ENCODE results near the gene SLC22A17. TPM values are rescaled to one million over a fixed set of nuclear protein-coding genes. Genes with fewer than 3 reads are reported as not detected.

SLC22A17 gene
- total RNA-seq, 2 experiments from 2014 or later, result not detected

DNA sequence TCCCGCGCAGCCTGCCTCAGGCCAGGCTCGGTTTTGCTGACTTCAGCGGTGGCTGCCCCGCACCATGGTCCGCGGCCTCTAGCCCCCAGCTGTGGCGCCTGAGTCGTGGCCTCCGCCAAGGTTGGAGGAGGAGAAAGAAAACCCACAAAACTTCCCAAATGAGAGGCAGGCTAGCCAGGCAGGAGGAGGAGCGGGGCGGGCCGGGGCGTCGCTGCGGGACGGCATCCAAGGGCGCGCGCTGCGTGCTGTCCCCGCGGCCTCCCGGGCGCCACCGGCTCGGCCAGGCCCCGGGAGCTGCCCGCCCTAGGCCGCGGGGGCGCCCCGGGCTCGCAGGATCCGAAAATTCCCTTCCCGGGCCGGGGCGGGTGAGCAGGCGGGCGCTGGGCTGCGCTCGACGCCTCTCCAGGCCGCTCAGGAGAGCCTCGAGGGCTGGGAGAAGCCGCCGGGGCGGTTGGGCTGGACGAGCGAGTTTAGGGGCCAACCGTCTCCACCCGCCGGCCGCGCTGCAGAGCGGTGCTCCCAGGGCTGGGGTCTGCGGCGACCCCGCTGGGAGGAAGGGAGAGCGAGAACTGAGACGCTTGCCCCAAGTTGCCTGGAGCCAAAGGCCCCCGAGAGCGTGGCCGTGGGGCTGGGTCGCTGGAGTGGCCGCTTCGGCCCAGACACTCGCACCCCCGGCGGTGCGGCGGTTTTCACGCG is 12.5 kb upstream of the SLC22A17 start, which contains the start of gene EFS:
Gene EFS (minus strand): TSS at position 137 of the 696 bp plus-strand sequence. CDS start 147 bp downstream, outside the sequence.
- no TSS peak for BruUV-seq (replicated peaks)

GRCh38 chr14:23364164-23365035 is 11.7 kb upstream of the SLC22A17 start:
- Histone ChIP-seq H3K27ac (ENCODE audit: low read depth, low read length, poor library complexity, severe bottlenecking) (no peak overlapping the region), H3K9me2 (ENCODE audit: insufficient read depth, low read length) (no peaks in the 10 kb centered on the region)
- BruUV-seq (replicated peaks), result no TSS peak

More for the DNA sequence above, 12.5 kb upstream of the SLC22A17 start, which contains the start of gene EFS:
- intact Hi-C loops (cut with micrococcal nuclease; ENCODE audit: unreplicated experiment), result no loop called here
- Histone ChIP-seq H3K4me3 (ENCODE audit: low read depth, low read length, poor library complexity, severe bottlenecking) (no peak within 1 kb of the TSS), H2AFZ (ENCODE audit: low read length) (no peak within 1 kb of the TSS), H3K9me2 (ENCODE audit: insufficient read depth, low read length) (no peaks in the 10 kb centered on the region), H3K4me2 (ENCODE audit: low read length) (no peak within 1 kb of the TSS), H3K27ac (ENCODE audit: low read depth, low read length, poor library complexity, severe bottlenecking) (no peak within 1 kb of the TSS), H3K4me1 (ENCODE audit: insufficient read depth, low read length, poor library complexity, severe bottlenecking) (no peaks in the 10 kb centered on the region), H4K20me1 (ENCODE audit: insufficient read depth, low read length) (no peaks in the 10 kb centered on the region), H3K36me3 (ENCODE audit: insufficient read depth, low read length) (no peaks in the 10 kb centered on the region), H3K79me2 (ENCODE audit: insufficient read depth, low read depth, low read length) (no peaks in the 10 kb centered on the region), H3K9me3 (ENCODE audit: low read length) (no peaks in the 10 kb centered on the region)
- TF ChIP-seq, protein P1, sequence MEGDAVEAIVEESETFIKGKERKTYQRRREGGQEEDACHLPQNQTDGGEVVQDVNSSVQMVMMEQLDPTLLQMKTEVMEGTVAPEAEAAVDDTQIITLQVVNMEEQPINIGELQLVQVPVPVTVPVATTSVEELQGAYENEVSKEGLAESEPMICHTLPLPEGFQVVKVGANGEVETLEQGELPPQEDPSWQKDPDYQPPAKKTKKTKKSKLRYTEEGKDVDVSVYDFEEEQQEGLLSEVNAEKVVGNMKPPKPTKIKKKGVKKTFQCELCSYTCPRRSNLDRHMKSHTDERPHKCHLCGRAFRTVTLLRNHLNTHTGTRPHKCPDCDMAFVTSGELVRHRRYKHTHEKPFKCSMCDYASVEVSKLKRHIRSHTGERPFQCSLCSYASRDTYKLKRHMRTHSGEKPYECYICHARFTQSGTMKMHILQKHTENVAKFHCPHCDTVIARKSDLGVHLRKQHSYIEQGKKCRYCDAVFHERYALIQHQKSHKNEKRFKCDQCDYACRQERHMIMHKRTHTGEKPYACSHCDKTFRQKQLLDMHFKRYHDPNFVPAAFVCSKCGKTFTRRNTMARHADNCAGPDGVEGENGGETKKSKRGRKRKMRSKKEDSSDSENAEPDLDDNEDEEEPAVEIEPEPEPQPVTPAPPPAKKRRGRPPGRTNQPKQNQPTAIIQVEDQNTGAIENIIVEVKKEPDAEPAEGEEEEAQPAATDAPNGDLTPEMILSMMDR (conservative IDR thresholded peaks at IDR 0.05; ENCODE audit: low read length), result no peak
- no peak for TF ChIP-seq EZH2phosphoT487 (IDR thresholded peaks at IDR 0.05; ENCODE audit: borderline replicate concordance, low read depth, low read length)
- ChIA-PET POLR2A (no interaction called here), CTCF (ENCODE audit: unreplicated experiment) (no interaction called here)
- DNase-seq (ENCODE audit: low spot score), result no peak

More at GRCh38 chr14:23364164-23365035, 11.7 kb upstream of the SLC22A17 start:
- DNase-seq (ENCODE audit: low spot score), result no peak
- POLR2A ChIA-PET, result no interaction called here
- H3K36me3 ChIP-seq (ENCODE audit: insufficient read depth, low read length), result no peaks in the 10 kb centered on the region
- no peak overlapping the region for H3K4me2 ChIP-seq (ENCODE audit: low read length)
- no peaks in the 10 kb centered on the region for H3K79me2 ChIP-seq (ENCODE audit: insufficient read depth, low read depth, low read length)
- intact Hi-C loops (cut with micrococcal nuclease; ENCODE audit: unreplicated experiment), result no loop called here
- H3K4me3 ChIP-seq (ENCODE audit: low read depth, low read length, poor library complexity, severe bottlenecking), result no peak overlapping the region
- no peaks in the 10 kb centered on the region for H3K4me1 ChIP-seq (ENCODE audit: insufficient read depth, low read length, poor library complexity, severe bottlenecking)
- TF ChIP-seq, protein P1 (conservative IDR thresholded peaks at IDR 0.05; ENCODE audit: low read length), result no peak
- no peak for TF ChIP-seq EZH2phosphoT487 (IDR thresholded peaks at IDR 0.05; ENCODE audit: borderline replicate concordance, low read depth, low read length)
- H2AFZ ChIP-seq (ENCODE audit: low read length), result no peak overlapping the region
- no peaks in the 10 kb centered on the region for H4K20me1 ChIP-seq (ENCODE audit: insufficient read depth, low read length)
- CTCF ChIA-PET (ENCODE audit: unreplicated experiment), result no interaction called here
- no peaks in the 10 kb centered on the region for H3K9me3 ChIP-seq (ENCODE audit: low read length)

Measured in OCI-LY7 (cell line).